Mesenchymal stem cell (in vitro differentiated cells and primary cell): Measurements from ENCODE around the gene SPOCK3.

Source experiments
- DNase-seq: peaks from one replicate; pipeline ENCODE4 v3.0.0-alpha.2; 2013
- H2AFZ ChIP-seq: one replicate; pipeline ENCODE4 v1.6.1; 2013; ENCODE audit warnings: low read depth, mild to moderate bottlenecking, control low read depth, inconsistent platforms, low read length, moderate library complexity
- H2AK5ac ChIP-seq: 2 replicates; pipeline ENCODE4 v1.6.1; 2013; ENCODE audit warnings: low read length, moderate library complexity, mild to moderate bottlenecking, inconsistent platforms; ENCODE audit not compliant: severe bottlenecking
- H2BK120ac ChIP-seq: one replicate; pipeline ENCODE4 v1.6.1; 2013; ENCODE audit warnings: low read depth, mild to moderate bottlenecking, inconsistent platforms, low read length, moderate library complexity
- H2BK12ac ChIP-seq, 2 experiments: one replicate each; pipeline ENCODE4 v1.6.1; 2013; ENCODE audit warnings: inconsistent platforms in 2 of 2, low read length in 2 of 2, mild to moderate bottlenecking in 2 of 2, moderate library complexity in 2 of 2, control low read depth in 1 of 2
- H2BK15ac ChIP-seq: one replicate; pipeline ENCODE4 v1.6.1; 2013; ENCODE audit warnings: mild to moderate bottlenecking, low read depth, inconsistent platforms; ENCODE audit not compliant: poor library complexity, severe bottlenecking
- H2BK5ac ChIP-seq: 2 replicates; pipeline ENCODE4 v1.6.1; 2013; ENCODE audit warnings: low read depth, mild to moderate bottlenecking, low read length, control low read depth, inconsistent platforms; ENCODE audit not compliant: poor library complexity, severe bottlenecking
- H3K14ac ChIP-seq, 2 experiments: one replicate each; pipeline ENCODE4 v1.6.1; 2013; ENCODE audit warnings: inconsistent platforms in 2 of 2, low read length in 2 of 2, control low read depth in 1 of 2, mild to moderate bottlenecking in 1 of 2, moderate library complexity in 1 of 2
- H3K18ac ChIP-seq, 2 experiments: one replicate each; pipeline ENCODE4 v1.6.1; 2013; ENCODE audit warnings: inconsistent platforms in 2 of 2, low read length in 2 of 2, control low read depth in 1 of 2, low read depth in 1 of 2, mild to moderate bottlenecking in 1 of 2
- H3K23ac ChIP-seq, 2 experiments: one replicate each; pipeline ENCODE4 v1.6.1; 2013; ENCODE audit warnings: inconsistent platforms in 2 of 2, low read length in 2 of 2, mild to moderate bottlenecking in 2 of 2, moderate library complexity in 2 of 2, control low read depth in 1 of 2
- H3K27ac ChIP-seq: 2 replicates; pipeline ENCODE4 v1.5.1; 2013; ENCODE audit warnings: mild to moderate bottlenecking, moderate library complexity, low read length, control low read depth, inconsistent platforms; ENCODE audit not compliant: poor library complexity, severe bottlenecking
- H3K27me3 ChIP-seq, 2 experiments: 2 replicates each; pipeline versions ENCODE4 v1.6.1 to v1.7.0; 2013; ENCODE audit warnings: low read length in 2 of 2, mild to moderate bottlenecking in 2 of 2, moderate library complexity in 2 of 2, control low read depth in 1 of 2, inconsistent platforms in 1 of 2; ENCODE audit not compliant: control insufficient read depth in 1 of 2, insufficient read depth in 1 of 2
- H3K36me3 ChIP-seq, 2 experiments: 2 replicates each; pipeline versions ENCODE4 v1.6.1 to v1.7.0; 2013; ENCODE audit warnings: low read length in 2 of 2, control low read depth in 1 of 2, inconsistent platforms in 1 of 2, low read depth in 1 of 2, mild to moderate bottlenecking in 1 of 2; ENCODE audit not compliant: insufficient read depth in 2 of 2, control insufficient read depth in 1 of 2
- H3K4ac ChIP-seq, 2 experiments: one replicate each; pipeline ENCODE4 v1.6.1; 2013; ENCODE audit warnings: inconsistent platforms in 2 of 2, low read length in 2 of 2, mild to moderate bottlenecking in 2 of 2, moderate library complexity in 2 of 2, control low read depth in 1 of 2, low read depth in 1 of 2
- H3K4me1 ChIP-seq: 2 replicates; pipeline ENCODE4 v1.6.1; 2013; ENCODE audit warnings: low read depth, low read length, control low read depth; ENCODE audit not compliant: control insufficient read depth, insufficient read depth
- H3K4me2 ChIP-seq: 2 replicates; pipeline ENCODE4 v1.6.1; 2013; ENCODE audit warnings: low read length, mild to moderate bottlenecking, inconsistent platforms; ENCODE audit not compliant: poor library complexity, severe bottlenecking
- H3K4me3 ChIP-seq, 2 experiments: 2 replicates each; pipeline versions ENCODE4 v1.5.1 to v1.7.0; 2013; ENCODE audit warnings: low read length in 2 of 2, mild to moderate bottlenecking in 2 of 2, control low read depth in 1 of 2, low read depth in 1 of 2; ENCODE audit not compliant: insufficient read depth in 1 of 2
- H3K79me1 ChIP-seq: replicated peaks from 2 replicates; pipeline ENCODE4 v1.6.1; 2013; ENCODE audit warnings: mild to moderate bottlenecking, control low read depth, low read length, inconsistent platforms; ENCODE audit not compliant: poor library complexity, severe bottlenecking
- H3K9ac ChIP-seq: 2 replicates; pipeline ENCODE4 v1.7.0; 2013; ENCODE audit warnings: mild to moderate bottlenecking, low read length, moderate library complexity
- H3K9me3 ChIP-seq: 2 replicates; pipeline ENCODE4 v1.7.0; 2013; ENCODE audit warnings: mild to moderate bottlenecking, low read length; ENCODE audit not compliant: control insufficient read depth
- H4K8ac ChIP-seq: one replicate; pipeline ENCODE4 v1.6.1; 2013; ENCODE audit warnings: inconsistent platforms, mild to moderate bottlenecking, low read length, moderate library complexity
- H4K91ac ChIP-seq: one replicate; pipeline ENCODE4 v1.6.1; 2013; ENCODE audit warnings: mild to moderate bottlenecking, low read length, inconsistent platforms
- WGBS: methylation state at CpG from one replicate; pipeline ENCODE4 v1.1.7; 2013; ENCODE audit warnings: mixed read lengths; 5-methylcytosine and 5-hydroxymethylcytosine counted together

Gene SPOCK3

GRCh38 chr4:166989886-166990285 is 244.4 kb downstream of the SPOCK3 start:
- no peak overlapping the region for H4K91ac ChIP-seq
- no peak overlapping the region for H2BK5ac ChIP-seq
- H2AK5ac ChIP-seq, result no peak overlapping the region
- DNase-seq, result no peak
- no peaks in the 10 kb centered on the region for H3K4me1 ChIP-seq
- H3K9ac ChIP-seq, result no peak overlapping the region
- no peak overlapping the region for H2BK120ac ChIP-seq
- no peak overlapping the region for H4K8ac ChIP-seq
- H3K14ac ChIP-seq, result no peak overlapping the region
- H3K4me2 ChIP-seq, result no peak overlapping the region
- no peak overlapping the region for H2BK15ac ChIP-seq
- no peaks in the 10 kb centered on the region for H3K36me3 ChIP-seq
- no peak overlapping the region for H2AFZ ChIP-seq
- H3K79me1 ChIP-seq, result no peaks in the 10 kb centered on the region
- no peaks in the 10 kb centered on the region for H3K27me3 ChIP-seq
- H3K23ac ChIP-seq, result no peak overlapping the region
- H3K9me3 ChIP-seq, result no peaks in the 10 kb centered on the region
- 70% methylated on average over 1 of the region's 1 CpG for WGBS
- no peak overlapping the region for H3K4me3 ChIP-seq
- H3K18ac ChIP-seq, result no peak overlapping the region
- H3K27ac ChIP-seq, result no peak overlapping the region
- no peak overlapping the region for H3K4ac ChIP-seq
- no peak overlapping the region for H2BK12ac ChIP-seq

- no peak overlapping the region for H2BK15ac ChIP-seq
- no peak overlapping the region for H2AK5ac ChIP-seq
- H3K4me3 ChIP-seq, result no peak overlapping the region
- peaks cover under 1% of the 10 kb centered on the region for H3K4me1 ChIP-seq
- H2AFZ ChIP-seq, result no peak overlapping the region
- H3K18ac ChIP-seq, result no peak overlapping the region
- no peak overlapping the region for H2BK120ac ChIP-seq
- H4K91ac ChIP-seq, result no peak overlapping the region
- H3K4me2 ChIP-seq, result no peak overlapping the region
- H3K14ac ChIP-seq, result no peak overlapping the region
- H3K27ac ChIP-seq, result no peak overlapping the region
- no peak overlapping the region for H3K4ac ChIP-seq
- H2BK5ac ChIP-seq, result no peak overlapping the region
- H3K9me3 ChIP-seq, result no peaks in the 10 kb centered on the region
- H3K23ac ChIP-seq, result no peak overlapping the region
- WGBS, result 79% methylated on average over 1 of the region's 1 CpG
- H3K27me3 ChIP-seq, result no peaks in the 10 kb centered on the region
- H3K79me1 ChIP-seq, result no peaks in the 10 kb centered on the region
- H4K8ac ChIP-seq, result no peak overlapping the region
- H3K36me3 ChIP-seq, result no peaks in the 10 kb centered on the region
- no peak overlapping the region for H3K9ac ChIP-seq
- no peak overlapping the region for H2BK12ac ChIP-seq
- no peak for DNase-seq
These were observed 247.3 kb downstream of the SPOCK3 start for GRCh38 chr4:166987026-166987425.

GRCh38 chr4:166981847-166982246 is 252.4 kb downstream of the SPOCK3 start:
- no peaks in the 10 kb centered on the region for H3K36me3 ChIP-seq
- 88% methylated on average over 4 of the region's 5 CpGs for WGBS

GRCh38 chr4:166980419-166980818 is 253.9 kb downstream of the SPOCK3 start:
- H2AFZ ChIP-seq, result no peak overlapping the region
- no peak overlapping the region for H2BK120ac ChIP-seq
- H2BK5ac ChIP-seq, result no peak overlapping the region
- no peaks in the 10 kb centered on the region for H3K79me1 ChIP-seq
- H4K8ac ChIP-seq, result no peak overlapping the region
- H3K36me3 ChIP-seq, result no peaks in the 10 kb centered on the region
- H3K27me3 ChIP-seq, result no peaks in the 10 kb centered on the region
- no peak for DNase-seq
- H3K4me1 ChIP-seq, result peaks cover 2% of the 10 kb centered on the region
- H3K4me2 ChIP-seq, result no peak overlapping the region
- no peak overlapping the region for H4K91ac ChIP-seq
- no peaks in the 10 kb centered on the region for H3K9me3 ChIP-seq
- no peak overlapping the region for H3K18ac ChIP-seq
- no peak overlapping the region for H3K27ac ChIP-seq
- WGBS, result 98% methylated on average over 3 of the region's 3 CpGs
- H2BK15ac ChIP-seq, result no peak overlapping the region
- no peak overlapping the region for H3K4ac ChIP-seq
- no peak overlapping the region for H2BK12ac ChIP-seq
- H3K23ac ChIP-seq, result no peak overlapping the region
- no peak overlapping the region for H3K9ac ChIP-seq
- no peak overlapping the region for H3K4me3 ChIP-seq
- H3K14ac ChIP-seq, result no peak overlapping the region
- H2AK5ac ChIP-seq, result no peak overlapping the region

More at GRCh38 chr4:166981847-166982246, 252.4 kb downstream of the SPOCK3 start:
- no peaks in the 10 kb centered on the region for H3K9me3 ChIP-seq
- H2BK12ac ChIP-seq, result no peak overlapping the region
- no peak overlapping the region for H3K9ac ChIP-seq
- no peak overlapping the region for H2BK15ac ChIP-seq
- H3K14ac ChIP-seq, result no peak overlapping the region
- no peak overlapping the region for H3K23ac ChIP-seq
- H3K79me1 ChIP-seq, result no peaks in the 10 kb centered on the region
- no peak overlapping the region for H2BK120ac ChIP-seq
- H2BK5ac ChIP-seq, result no peak overlapping the region
- no peak overlapping the region for H2AFZ ChIP-seq
- peaks cover 2% of the 10 kb centered on the region for H3K4me1 ChIP-seq
- no peak overlapping the region for H2AK5ac ChIP-seq
- H4K91ac ChIP-seq, result no peak overlapping the region
- H3K27me3 ChIP-seq, result no peaks in the 10 kb centered on the region
- no peak overlapping the region for H3K18ac ChIP-seq
- H3K4me2 ChIP-seq, result no peak overlapping the region
- no peak overlapping the region for H3K27ac ChIP-seq
- no peak overlapping the region for H3K4me3 ChIP-seq
- no peak overlapping the region for H4K8ac ChIP-seq
- no peak overlapping the region for H3K4ac ChIP-seq
- DNase-seq, result no peak
